Neutrophil (primary cell): ENCODE results near the gene ARID2.

ENCODE experiments used
- H3K27ac ChIP-seq: fragments of 200-600 bp; sonication (generic); 2 replicates; pipeline ENCODE4 v1.5.1; 2016; ENCODE audit warnings: mild to moderate bottlenecking, moderate library complexity
- H3K27me3 ChIP-seq: fragments of 200-600 bp; sonication (generic); 2 replicates; pipeline ENCODE4 v1.6.0; 2016; ENCODE audit warnings: mild to moderate bottlenecking
- H3K36me3 ChIP-seq: fragments of 200-600 bp; sonication (generic); 2 replicates; pipeline ENCODE4 v1.5.1; 2017
- H3K4me1 ChIP-seq, 2 experiments: fragments of 200-600 bp in 1 of 2; sonication (generic) in 1 of 2; 1 replicate in 1 of 2; 2 replicates in 1 of 2; pipeline versions ENCODE4 v1.5.1 to v1.6.1; 2013 to 2016; ENCODE audit warnings: low read depth in 1 of 2, low read length in 1 of 2, mild to moderate bottlenecking in 1 of 2, moderate library complexity in 1 of 2; ENCODE audit not compliant: control insufficient read depth in 1 of 2, insufficient read depth in 1 of 2
- H3K4me3 ChIP-seq, 2 experiments: fragments of 200-600 bp in 1 of 2; sonication (generic) in 1 of 2; 1 replicate in 1 of 2; 2 replicates in 1 of 2; pipeline ENCODE4 v1.5.1; 2013 to 2016; ENCODE audit warnings: low read depth in 1 of 2, low read length in 1 of 2, mild to moderate bottlenecking in 1 of 2, moderate library complexity in 1 of 2
- H3K9me3 ChIP-seq: fragments of 200-600 bp; sonication (generic); 2 replicates; pipeline ENCODE4 v1.5.1; 2016
- CTCF ChIP-seq: fragments of 200-600 bp; sonication (generic); IDR thresholded peaks from 2 replicates; pipeline ENCODE4 v1.5.1; 2016; ENCODE audit warnings: antibody characterized with exemption

The ARID2 gene

GRCh38 chr12:45839917-45840316 lies 110.4 kb downstream of the ARID2 start:
- Histone ChIP-seq H3K27ac (no peak overlapping the region), H3K9me3 (no peaks in the 10 kb centered on the region), H3K4me3 (no peak overlapping the region), H3K4me1 (no peaks in the 10 kb centered on the region), H3K27me3 (no peaks in the 10 kb centered on the region), H3K36me3 (peaks cover 59% of the 10 kb centered on the region)
- TF ChIP-seq CTCF = no peak

GRCh38 chr12:45849289-45849688 lies 119.8 kb downstream of the ARID2 start:
- H3K4me1 ChIP-seq = no peaks in the 10 kb centered on the region
- peaks cover 87% of the 10 kb centered on the region for H3K36me3 ChIP-seq
- H3K27me3 ChIP-seq = no peaks in the 10 kb centered on the region
- no peaks in the 10 kb centered on the region for H3K9me3 ChIP-seq
- TF ChIP-seq CTCF = no peak
- no peak overlapping the region for H3K27ac ChIP-seq
- H3K4me3 ChIP-seq = no peak overlapping the region

GRCh38 chr12:45850302-45850701 lies 120.8 kb downstream of the ARID2 start:
- no peak for TF ChIP-seq CTCF
- Histone ChIP-seq H3K36me3 (peaks cover 83% of the 10 kb centered on the region), H3K4me1 (no peaks in the 10 kb centered on the region), H3K27ac (no peak overlapping the region), H3K4me3 (no peak overlapping the region), H3K9me3 (no peaks in the 10 kb centered on the region), H3K27me3 (no peaks in the 10 kb centered on the region)

- Histone ChIP-seq H3K4me1 (no peaks in the 10 kb centered on the region), H3K27ac (no peak overlapping the region), H3K27me3 (no peaks in the 10 kb centered on the region), H3K36me3 (peaks cover 62% of the 10 kb centered on the region), H3K9me3 (no peaks in the 10 kb centered on the region), H3K4me3 (no peak overlapping the region)
- TF ChIP-seq CTCF = no peak
Measured at GRCh38 chr12:45852508-45852907, 123.0 kb downstream of the ARID2 start.

- Histone ChIP-seq H3K36me3 (peaks cover 52% of the 10 kb centered on the region), H3K27me3 (no peaks in the 10 kb centered on the region), H3K9me3 (no peaks in the 10 kb centered on the region), H3K27ac (no peak overlapping the region), H3K4me1 (no peaks in the 10 kb centered on the region), H3K4me3 (no peak overlapping the region)
- no peak for TF ChIP-seq CTCF
Measured at GRCh38 chr12:45853550-45853949, 124.0 kb downstream of the ARID2 start.

- H3K27ac ChIP-seq = no peak overlapping the region
- H3K27me3 ChIP-seq = no peaks in the 10 kb centered on the region
- no peak for TF ChIP-seq CTCF
- no peaks in the 10 kb centered on the region for H3K9me3 ChIP-seq
- H3K4me1 ChIP-seq = no peaks in the 10 kb centered on the region
- H3K36me3 ChIP-seq = peaks cover 43% of the 10 kb centered on the region
- no peak overlapping the region for H3K4me3 ChIP-seq
Measured at GRCh38 chr12:45863332-45863731, 133.8 kb downstream of the ARID2 start.
